HL-60 (cell line): Measurements from ENCODE around the gene NUMB.

ENCODE experiments used
- CTCF ChIP-seq: IDR thresholded peaks from one replicate; pipeline ENCODE4 v1.5.1; 2011; ENCODE audit warnings: low read length, control low read depth, inconsistent platforms; ENCODE audit not compliant: insufficient read depth
- POLR2AphosphoS5 ChIP-seq: IDR thresholded peaks from 2 replicates; pipeline ENCODE4 v1.6.1; 2012; ENCODE audit warnings: low read depth
- TF ChIP-seq, protein P1 (sequence below): IDR thresholded peaks from 2 replicates; pipeline ENCODE4 v1.6.1; 2012; ENCODE audit warnings: low read depth; ENCODE audit not compliant: insufficient replicate concordance

- TF ChIP-seq CTCF (no peak), POLR2AphosphoS5 (no peak)
- TF ChIP-seq, protein P1, sequence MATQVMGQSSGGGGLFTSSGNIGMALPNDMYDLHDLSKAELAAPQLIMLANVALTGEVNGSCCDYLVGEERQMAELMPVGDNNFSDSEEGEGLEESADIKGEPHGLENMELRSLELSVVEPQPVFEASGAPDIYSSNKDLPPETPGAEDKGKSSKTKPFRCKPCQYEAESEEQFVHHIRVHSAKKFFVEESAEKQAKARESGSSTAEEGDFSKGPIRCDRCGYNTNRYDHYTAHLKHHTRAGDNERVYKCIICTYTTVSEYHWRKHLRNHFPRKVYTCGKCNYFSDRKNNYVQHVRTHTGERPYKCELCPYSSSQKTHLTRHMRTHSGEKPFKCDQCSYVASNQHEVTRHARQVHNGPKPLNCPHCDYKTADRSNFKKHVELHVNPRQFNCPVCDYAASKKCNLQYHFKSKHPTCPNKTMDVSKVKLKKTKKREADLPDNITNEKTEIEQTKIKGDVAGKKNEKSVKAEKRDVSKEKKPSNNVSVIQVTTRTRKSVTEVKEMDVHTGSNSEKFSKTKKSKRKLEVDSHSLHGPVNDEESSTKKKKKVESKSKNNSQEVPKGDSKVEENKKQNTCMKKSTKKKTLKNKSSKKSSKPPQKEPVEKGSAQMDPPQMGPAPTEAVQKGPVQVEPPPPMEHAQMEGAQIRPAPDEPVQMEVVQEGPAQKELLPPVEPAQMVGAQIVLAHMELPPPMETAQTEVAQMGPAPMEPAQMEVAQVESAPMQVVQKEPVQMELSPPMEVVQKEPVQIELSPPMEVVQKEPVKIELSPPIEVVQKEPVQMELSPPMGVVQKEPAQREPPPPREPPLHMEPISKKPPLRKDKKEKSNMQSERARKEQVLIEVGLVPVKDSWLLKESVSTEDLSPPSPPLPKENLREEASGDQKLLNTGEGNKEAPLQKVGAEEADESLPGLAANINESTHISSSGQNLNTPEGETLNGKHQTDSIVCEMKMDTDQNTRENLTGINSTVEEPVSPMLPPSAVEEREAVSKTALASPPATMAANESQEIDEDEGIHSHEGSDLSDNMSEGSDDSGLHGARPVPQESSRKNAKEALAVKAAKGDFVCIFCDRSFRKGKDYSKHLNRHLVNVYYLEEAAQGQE = no peak
Observed at GRCh38 chr14:73255005-73255400, 203.3 kb downstream of the NUMB start.
